ENCODE measurements around the gene TPTE2.
"Not testable (repeated sequence)": the region's sequence is repeated elsewhere in the genome, so short reads cannot be mapped to it uniquely, and the experiment has no call there.

Gene TPTE2

DNA sequence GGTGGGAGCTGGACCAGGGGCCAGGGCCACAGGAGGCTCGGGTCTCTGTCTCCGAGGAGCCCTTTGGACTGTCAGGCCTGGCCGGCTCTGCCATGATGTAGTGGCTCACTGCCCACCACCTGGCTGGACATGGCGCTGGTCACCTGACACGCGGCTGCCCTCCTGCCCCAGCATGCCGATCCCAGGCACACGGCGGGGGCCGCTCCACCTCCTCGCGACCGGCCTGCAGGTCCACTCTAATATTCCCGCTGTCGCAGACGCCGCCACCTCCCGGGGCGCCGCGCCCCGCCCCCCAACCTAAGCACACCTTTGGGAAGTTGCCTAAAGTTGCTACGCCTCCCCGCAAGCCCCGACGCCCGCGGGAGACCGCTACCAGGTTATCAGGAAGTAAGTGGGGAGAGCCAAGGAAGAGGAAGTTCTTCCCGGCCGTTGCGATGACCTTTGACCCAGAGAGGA lies at the start of gene TPTE2:
TPTE2 (minus strand) TSS at position 406 of the 456 bp plus-strand sequence. CDS start 58,298 bp downstream, outside the sequence.
- not testable (repeated sequence) for DNase-seq (ENCODE audit: low read depth in 2 of 2)

DNA sequence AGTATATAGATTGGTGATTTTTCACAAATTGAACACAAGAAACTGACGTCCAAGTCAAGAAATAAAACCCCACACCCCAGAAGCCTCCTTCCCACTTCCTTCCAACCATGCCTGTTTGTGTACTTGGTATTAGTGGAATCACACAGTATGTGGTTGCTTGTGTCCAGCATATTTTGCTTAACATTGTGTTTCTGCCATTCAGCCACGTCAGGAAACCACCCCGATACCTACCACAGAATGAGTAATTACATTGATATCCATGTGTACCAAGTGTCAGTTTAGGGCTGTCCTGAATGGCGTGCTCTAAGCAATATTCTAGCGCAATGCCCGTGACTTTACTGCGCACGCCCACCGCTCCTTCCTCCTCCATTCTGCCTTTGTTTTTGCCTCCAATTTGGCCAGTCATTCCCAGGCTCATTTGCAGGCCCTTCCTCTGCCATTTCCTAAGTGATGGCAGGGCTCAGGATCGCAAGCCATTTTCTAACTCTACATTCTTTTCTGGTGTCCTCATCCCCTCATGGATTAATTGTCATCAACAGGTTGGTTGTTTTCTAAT lies 46.3 kb upstream of the TPTE2 start:
- DNase-seq (ENCODE audit: low read depth in 2 of 2), result no peak

DNA sequence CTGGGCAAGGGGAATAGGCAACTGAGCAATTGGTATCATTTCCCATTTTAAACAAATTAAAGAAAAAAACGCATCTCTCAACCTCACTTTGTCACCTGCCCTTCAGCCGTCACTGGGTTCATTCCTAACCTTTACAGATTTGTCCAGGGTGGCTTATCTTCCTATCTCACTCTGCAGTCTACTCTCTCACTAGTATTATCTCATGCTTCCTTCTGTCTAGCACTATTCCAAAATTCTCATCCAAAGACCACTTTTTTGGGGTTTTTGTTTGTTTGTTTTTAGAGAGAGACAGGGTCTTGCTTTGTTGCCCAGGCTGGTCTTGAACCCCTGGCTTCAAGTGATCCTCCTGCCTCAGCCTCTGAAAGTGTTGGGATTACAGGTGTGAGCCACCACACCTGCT lies 45.4 kb upstream of the TPTE2 start:
- DNase-seq (ENCODE audit: low read depth in 2 of 2), result no peak

DNA sequence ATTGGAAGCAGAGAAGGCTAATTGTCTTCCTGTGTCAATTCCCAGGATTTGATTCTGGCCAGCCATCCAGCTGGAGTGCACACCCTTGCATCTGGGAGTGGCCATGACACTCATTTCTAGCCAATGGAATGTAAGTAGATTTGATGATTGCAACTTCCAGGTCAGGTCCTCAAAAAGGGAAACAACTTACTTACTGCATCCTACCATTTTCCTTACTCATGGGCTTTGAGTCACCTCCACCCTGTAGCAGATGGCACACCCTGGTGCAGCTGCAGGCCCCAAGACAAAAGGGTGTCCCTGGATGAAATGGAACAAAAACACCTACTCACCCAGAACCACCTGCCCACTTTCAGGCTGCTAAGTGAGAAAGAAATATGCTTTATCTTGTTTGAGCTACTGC lies 44.8 kb upstream of the TPTE2 start:
- DNase-seq (ENCODE audit: low read depth in 2 of 2), result no peak

DNA sequence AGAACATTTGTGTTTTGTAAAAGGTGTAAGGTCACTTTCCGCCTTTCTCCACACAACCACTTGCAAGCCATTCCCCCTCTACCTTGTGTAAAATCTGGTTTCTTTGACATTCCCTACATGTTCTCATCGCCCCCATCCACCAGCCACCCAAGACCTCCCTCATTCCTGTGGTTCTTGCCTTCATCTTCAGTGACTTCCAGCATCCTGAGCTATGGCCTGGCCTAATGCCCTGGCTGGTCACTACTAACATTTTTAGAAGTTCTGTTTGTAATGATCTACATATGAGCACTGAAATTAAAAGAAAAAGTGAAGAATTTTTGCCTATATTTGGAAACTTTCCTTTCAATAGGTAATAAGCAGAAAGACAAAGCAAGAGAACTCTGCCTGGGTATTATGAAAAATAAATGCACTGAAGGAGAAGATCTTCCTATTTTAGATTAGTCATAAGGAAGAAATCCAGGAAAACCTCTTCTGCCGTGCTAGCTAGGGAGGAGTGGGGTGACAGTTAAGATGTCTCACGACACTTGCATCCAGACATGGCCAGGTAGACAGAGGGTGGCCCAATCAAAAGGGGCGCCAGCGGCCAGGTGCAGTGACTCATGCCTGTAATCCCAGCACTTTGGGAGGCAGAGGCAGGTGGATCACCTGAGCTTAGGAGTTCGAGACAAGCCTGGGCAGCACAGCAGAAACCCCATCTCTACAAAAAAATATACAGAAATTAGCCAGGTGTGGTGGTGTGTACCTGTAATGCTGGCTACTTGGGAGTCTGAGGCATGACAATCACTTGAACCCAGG lies 44.0 kb upstream of the TPTE2 start:
- DNase-seq (ENCODE audit: low read depth in 2 of 2), result no peak

DNA sequence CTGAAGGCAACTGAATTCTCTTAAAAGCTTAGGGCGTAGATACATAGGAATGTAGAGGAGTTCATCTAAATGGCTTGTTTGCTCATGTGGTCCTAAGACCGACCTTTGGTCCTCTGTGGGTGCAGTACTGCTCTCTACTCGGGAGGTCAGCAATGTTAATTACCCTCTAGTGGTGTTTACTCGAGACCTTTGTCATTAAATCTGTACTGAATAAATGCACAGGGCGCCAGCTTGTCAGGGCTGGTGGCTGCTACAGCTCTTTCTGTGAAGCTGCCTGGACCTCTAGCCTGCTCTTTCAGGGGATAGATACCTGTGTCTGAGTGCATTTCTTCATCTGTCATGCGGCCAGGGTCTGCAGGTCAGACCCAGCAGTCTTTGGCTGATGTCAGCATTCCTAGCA lies 43.0 kb upstream of the TPTE2 start:
- DNase-seq (ENCODE audit: low read depth in 2 of 2), result no peak

DNA sequence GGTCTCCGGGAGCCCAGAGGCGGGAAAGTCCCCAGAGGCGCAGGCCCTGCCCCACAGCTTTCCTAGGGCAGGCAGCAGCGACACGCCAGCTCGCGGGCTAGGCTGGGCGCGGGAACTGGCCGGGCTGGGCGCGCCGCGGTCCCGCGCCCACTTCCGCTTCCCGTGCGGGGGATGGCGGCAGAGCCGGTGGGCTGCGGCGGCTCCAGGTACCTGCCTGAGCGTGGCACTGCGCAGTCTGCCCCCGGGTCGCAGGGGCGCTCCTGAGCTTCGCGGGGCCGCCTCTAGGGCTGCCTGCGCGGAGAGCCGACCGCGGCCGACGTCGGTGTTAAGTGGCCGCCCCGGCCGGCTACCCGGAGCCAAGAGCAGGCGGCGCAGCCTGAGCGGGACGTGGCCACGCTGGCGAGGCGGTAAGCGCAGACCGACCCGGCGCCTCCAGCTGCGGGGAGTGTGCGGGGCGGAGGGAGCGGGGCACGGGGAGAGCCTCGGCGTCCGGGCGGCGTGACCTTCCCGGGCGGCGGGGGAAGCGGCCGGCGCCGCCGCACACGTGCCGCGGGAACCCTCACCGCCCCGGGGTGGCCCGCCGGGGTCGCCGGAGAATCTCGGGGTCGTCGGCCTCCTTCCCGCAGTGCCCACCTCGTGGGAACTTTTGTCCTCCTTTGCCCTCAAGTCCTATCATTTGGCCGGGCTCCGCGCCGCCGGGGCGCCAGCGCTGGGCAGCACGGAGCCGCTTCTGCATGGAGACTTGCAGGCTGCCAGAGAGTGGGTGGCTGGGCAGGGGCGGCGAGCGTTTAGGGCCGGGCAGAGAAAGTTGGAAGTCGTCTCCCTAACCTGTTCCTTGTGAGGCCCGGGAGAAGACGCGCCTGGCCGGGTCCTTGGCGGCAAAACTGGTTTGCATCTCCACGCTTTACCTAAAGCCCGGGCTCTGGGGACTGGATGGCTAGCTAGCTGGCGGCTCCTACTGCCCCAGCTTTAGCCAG lies 40.7 kb upstream of the TPTE2 start:
- DNase-seq (ENCODE audit: low read depth in 2 of 2), result peak in 1 of 2 donors; percentile 20

DNA sequence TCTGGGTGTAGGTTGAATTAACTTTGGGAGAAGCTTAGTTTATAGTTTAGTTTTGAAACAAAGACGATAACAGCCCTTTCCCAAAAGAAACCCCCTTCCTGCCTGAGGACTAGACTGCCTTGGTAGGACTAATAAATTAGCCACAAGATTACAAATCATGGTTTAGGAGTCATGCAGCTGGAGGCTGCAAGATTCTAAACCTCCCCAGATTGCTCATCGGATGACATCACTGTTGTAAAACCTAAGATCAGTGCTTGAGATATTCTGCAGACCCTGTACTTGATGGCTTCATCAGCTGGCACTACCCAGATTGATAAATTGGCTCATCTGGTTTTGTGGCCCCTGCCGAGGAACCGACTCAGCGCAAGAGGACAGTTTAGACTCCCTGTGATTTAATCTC lies 36.2 kb upstream of the TPTE2 start:
- no peak for DNase-seq (ENCODE audit: low read depth in 2 of 2)

DNA sequence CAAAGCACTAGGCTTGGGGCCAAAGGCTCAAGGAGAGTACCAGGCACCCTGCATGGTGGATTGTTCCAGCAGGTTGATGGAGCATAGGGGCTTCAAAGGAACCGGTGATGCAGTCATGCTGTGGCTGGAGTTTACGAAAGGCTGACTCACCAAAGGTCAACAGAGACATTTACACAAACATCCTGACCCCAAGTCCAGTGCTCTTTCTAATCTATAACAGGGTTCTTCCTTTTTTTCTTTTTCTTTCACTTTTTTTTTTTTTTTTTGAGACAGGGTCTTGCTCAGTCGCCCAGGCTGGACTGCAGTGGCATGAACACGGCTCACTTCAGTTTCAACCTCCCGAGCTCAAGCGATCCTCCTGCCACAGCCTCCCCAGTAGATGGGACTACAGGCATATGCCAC lies 35.6 kb upstream of the TPTE2 start:
- DNase-seq (ENCODE audit: low read depth in 2 of 2), result no peak

DNA sequence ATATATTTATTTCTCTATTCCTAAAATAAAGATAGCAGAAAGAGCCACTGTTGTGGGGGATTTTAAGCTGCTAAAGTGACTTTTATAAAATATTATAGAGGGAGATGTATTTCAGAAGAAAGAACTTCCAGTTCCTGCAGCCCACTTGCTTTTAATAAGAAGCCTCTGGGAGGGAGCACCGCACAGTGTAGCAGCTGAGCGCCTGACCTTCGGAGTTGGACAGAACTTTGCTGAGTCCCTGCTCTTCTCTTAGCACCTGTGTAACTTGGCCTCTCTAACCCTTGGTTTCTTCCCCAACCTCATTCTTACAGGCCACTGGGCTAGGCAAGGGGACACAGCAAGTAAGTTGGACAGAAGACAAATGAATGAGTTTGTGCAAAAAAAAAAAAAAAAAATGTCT lies 34.8 kb upstream of the TPTE2 start:
- no peak for DNase-seq (ENCODE audit: low read depth in 2 of 2)

DNA sequence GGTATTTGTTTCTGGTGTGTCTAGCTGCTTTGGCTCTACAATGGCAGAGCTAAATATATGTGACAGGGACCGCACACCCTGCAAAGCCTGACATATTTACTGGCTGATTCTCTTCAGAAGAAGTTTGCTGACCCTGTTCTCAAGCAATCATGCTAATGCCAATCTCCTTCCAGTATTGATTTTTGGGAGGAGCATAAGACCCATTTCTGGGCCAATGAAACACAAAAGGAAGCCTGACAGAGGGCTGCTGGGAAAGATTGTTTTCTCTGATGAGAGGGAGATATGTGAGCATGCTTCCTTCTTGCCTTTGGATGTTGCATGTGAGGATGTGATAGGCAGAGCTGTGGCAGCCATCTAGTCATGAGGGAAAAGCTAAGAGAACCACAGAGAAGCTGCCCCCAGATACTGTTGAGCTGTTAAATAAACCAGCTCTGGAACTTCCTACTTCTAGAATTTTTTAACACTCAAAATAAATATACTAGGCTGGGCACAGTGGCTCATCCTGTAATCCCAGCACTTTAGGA lies 31.4 kb upstream of the TPTE2 start:
- no peak for DNase-seq (ENCODE audit: low read depth in 2 of 2)

DNA sequence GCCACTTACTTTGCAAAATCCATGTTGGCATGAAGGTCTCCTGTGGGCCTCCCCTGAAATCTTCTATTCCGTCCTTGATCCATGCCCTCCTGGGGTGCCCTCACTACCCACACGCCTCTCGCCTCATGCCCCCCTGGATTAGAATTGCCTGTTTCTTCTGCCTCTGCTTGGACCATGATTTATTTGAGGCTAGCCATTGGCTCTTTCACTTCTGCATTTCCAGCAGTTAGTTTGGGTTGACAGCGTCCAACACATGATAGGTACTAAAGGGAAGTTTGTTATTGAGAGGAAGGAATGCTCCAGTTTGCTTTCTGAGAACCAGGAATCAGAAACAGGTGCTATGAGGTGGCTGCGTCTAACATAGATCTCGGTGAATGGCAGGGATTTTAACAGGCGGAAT lies 30.5 kb upstream of the TPTE2 start:
- DNase-seq (ENCODE audit: low read depth in 2 of 2), result no peak

DNA sequence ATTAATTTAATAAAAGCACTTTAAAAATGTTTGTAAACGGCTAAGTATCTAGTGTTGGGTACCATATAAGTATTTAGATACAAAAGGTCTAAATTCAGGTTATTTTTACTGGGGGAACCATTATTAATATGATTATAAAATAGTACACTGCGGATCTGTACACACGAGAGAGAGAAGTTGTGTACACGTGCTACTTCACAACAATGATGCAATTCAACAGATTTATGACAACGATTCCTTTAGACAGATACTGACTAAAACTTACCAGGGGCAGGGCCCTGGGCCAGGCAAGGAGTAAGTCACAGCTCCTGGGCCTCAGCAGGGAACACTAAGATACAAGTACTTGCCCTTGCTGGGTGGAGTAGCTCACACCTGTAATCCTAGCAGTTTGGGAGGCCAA lies 29.1 kb upstream of the TPTE2 start:
- no peak for DNase-seq (ENCODE audit: low read depth in 2 of 2)

DNA sequence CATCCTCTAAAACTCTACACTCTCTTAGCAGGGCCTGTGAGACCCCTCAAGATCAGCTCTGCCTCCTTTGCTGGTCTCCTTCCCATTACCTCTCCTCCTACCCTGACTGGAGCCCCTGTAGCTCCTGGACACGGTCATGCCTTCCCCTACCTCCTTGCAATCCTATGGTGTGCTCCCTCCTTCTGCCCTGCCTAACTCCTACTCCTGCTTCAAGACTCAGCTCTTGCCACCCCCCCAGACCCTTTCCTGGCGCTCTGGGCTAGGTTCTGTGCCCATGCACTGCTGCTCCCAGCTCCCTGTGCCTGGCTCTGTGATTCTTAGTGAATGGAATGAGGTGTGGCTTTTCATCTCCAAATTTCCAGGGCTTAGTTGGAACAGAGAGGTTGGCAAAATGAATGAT lies 28.0 kb upstream of the TPTE2 start:
- no peak for DNase-seq (ENCODE audit: low read depth in 2 of 2)

DNA sequence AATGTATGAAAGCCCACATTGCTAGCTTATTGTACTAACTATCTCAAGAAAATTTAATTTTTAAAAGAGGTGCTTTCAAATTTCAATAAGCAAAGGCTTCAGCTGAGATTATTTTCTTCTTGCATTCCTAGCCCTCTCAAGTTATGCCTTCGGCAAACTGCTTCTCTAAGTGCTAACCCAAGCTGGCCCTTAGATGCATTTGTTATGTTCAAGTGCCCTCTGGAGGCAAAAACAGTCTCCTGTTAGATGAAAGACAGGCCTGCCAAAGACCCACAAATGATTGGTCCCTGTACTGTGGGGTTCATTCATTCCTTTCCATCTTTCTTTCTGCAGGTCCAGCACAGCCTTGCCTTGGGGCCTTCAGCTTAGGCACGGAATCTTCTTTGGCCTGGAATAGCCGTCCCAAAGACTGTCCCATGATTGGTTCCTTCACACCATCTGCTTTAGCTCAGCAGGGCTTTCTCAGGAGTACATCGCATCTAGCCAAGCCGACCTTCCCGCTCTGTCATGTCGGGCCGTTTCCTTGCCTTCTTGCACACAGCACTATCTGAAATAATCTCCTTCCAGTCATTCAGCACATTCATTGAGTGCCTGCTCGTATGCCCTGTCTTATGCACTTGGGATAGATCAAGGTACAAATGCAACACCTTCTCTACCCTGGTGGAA lies 26.4 kb upstream of the TPTE2 start:
- DNase-seq (ENCODE audit: low read depth in 2 of 2), result no peak

DNA sequence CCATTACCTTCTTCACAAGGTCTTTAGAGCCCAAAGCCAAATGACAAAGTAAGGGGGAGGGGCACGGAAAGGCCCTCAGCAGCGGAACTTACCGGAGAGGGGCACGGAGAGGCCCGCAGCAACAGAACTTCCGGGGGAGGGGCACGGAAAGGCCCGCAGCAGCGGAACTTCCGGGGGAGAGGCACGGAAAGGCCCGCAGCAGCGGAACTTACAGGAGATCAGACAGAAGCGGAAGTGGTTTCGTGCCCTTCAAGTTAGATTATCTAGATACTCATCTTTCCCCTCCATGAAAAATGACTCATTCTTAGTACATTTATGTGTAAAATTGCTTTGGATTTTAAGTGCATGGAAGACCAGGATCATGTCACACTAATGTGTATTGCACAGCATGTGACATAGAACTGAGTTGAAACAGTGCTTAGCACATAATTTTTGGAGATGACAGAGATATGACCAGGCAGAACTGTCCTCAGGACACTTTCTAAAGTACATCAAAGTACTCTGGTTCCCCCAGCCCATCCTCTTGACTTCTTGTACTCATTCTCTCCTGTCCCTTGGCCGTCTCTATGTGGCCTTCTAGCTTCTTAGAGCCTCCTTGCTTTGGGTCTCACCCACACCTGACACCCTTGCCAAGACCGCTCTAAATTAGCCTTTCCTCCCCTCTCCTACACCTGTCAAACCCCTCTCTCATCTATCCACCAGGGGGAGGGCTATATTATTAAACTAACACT lies 25.7 kb upstream of the TPTE2 start:
- peak; percentile 67 to 73 for DNase-seq (ENCODE audit: low read depth in 2 of 2)

DNA sequence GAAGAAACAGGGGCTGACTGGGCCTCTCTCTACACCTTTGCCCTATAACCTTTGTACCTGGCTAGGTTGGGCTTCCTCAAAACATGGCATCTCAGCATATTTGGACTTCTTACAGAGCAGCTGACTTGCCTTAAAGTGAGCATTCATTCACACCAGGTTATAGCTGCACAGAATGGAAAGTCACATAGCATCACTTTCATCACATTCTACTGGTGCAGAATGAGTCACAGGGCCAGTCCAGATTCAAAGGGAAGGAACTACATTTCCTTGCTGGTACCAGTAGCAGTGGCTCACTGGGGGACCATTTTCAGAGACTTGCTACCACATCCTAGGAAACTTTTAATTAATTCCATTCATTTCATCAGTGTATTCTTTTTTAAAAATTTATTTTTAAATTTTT lies 20.3 kb upstream of the TPTE2 start:
- no peak for DNase-seq (ENCODE audit: low read depth in 2 of 2)

DNA sequence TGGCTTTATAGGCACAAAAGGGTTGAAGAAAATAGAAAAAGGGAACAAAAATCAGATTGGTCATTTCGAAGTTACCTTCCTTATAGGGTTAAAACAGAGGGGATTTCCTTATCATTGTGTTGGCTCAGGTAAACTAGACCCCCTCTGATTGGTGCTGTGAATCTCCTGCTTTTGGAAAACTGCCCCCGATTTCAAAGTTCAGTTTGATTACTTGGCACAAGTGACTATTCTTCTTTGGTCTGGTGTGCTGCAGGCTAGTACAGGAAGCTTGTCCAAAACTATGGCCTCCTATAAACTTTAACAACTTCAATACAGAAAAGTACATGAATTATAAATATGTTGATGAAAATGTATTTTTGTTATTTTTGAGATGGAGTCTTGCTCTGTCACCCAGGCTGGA lies 13.9 kb upstream of the TPTE2 start:
- no peak for DNase-seq (ENCODE audit: low read depth in 2 of 2)

DNA sequence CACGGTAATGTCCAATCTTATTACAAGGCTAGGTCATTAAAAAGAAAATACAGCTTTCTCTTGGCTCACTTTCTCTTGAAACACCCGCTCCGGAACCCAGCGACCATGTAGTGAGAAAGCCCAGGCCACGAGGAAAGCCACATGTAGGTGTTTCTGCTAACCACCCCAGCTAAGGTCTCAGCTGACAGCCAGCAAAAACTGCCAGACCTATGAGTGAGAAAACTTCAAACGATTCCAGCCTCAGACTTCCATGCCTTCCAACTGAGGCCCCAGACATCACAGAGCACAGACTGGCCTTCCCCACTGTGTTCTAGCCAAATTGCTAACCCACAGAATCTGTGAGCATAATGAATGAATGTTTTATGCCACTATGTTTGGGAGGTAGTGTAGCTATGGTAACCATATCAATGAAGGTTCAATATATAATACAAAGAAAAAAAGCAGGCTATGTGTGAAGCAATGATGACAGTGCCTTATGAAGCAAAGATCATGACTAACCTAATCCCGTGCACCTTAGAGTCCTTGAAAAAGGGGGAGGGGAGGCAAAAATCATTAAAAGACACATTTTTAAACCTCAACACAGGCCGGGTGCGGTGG lies 11.9 kb upstream of the TPTE2 start:
- no peak for DNase-seq (ENCODE audit: low read depth in 2 of 2)

DNA sequence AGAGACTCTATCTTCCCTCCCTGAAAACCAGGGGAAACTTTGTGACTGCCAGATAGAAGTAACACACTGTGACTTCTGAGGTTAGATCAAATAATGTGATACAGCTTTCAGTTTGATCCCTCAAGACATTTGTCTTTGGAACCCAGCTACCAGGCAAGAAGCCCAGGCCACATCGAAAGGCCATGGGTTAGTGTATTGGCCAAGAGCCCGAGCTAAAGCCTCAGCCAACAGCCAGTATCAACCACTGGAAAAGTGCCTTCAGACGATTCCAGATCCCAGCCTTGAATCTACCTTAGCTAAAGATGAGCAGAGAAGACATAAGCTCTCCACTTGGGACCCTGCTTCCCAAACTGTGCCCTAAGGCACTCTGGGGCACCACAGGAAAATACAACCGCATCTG lies 10.9 kb upstream of the TPTE2 start:
- DNase-seq (ENCODE audit: low read depth in 2 of 2), result no peak
